Gastrocnemius medialis (tissue), 4 donors: ENCODE measurements around the gene LMNTD1. TPM values are rescaled to one million over a fixed set of nuclear protein-coding genes. Genes with fewer than 3 reads are reported as not detected.

Experiments
- ATAC-seq, 2 donors: fragments of 150-250 bp; one replicate each; pipeline ENCODE4 v1.9.1; 2016
- DNase-seq, 2 donors: peaks; one replicate each; pipeline ENCODE4 v3.0.0-alpha.2; 2019
- H3K27ac ChIP-seq, 4 donors: fragments of 200-600 bp; sonication (generic); 1 replicate in 1 of 4; 2 replicates in 3 of 4; pipeline ENCODE4 v1.5.1; 2016 to 2018; ENCODE audit warnings: mild to moderate bottlenecking in 2 of 4, moderate library complexity in 1 of 4
- H3K27me3 ChIP-seq, 3 donors: fragments of 200-600 bp; sonication (generic) in 2 of 3; 1 replicate in 1 of 3; 2 replicates in 2 of 3; pipeline versions ENCODE4 v1.5.1 to v1.6.0; 2016 to 2019; ENCODE audit warnings: mild to moderate bottlenecking in 1 of 3, moderate library complexity in 1 of 3
- H3K36me3 ChIP-seq, 2 donors: fragments of 200-600 bp; sonication (generic) in 1 of 2; one replicate each; pipeline ENCODE4 v1.5.1; 2017 to 2018
- H3K4me1 ChIP-seq, 2 donors: fragments of 200-600 bp; sonication (generic) in 1 of 2; one replicate each; pipeline ENCODE4 v1.5.1; 2016 to 2017; ENCODE audit warnings: mild to moderate bottlenecking in 2 of 2
- H3K4me3 ChIP-seq, 4 donors: fragments of 200-600 bp; sonication (generic) in 3 of 4; 1 replicate in 1 of 4; 2 replicates in 3 of 4; pipeline ENCODE4 v1.5.1; 2016 to 2019; ENCODE audit warnings: mild to moderate bottlenecking in 2 of 4
- H3K9me3 ChIP-seq, 3 donors: fragments of 200-600 bp; sonication (generic) in 2 of 3; 1 replicate in 1 of 3; 2 replicates in 2 of 3; pipeline ENCODE4 v1.5.1; 2016 to 2019
- POLR2A ChIP-seq, 2 donors: fragments of 450-650 bp; IDR thresholded peaks; one replicate each; pipeline ENCODE4 v1.6.1; 2017; ENCODE audit warnings: antibody characterized with exemption in 2 of 2, mild to moderate bottlenecking in 2 of 2, moderate library complexity in 2 of 2
- in situ Hi-C, 4 donors: fragments of 200-750 bp; cut with MboI; loops; one replicate each; pipeline versions ENCODE4 v1.15.0 to v1.8.0; 2017; ENCODE audit warnings: low sequenced_read_pairs in 4 of 4
- intact Hi-C: fragments of 100-400 bp; cut with DNase I; formaldehyde crosslinking; loops from one replicate; pipeline ENCODE4 v1.15.1; 2023; ENCODE audit warnings: low total_unique reads
- total RNA-seq, 4 donors: library from RNA; depleted of rRNA; stranded (reverse); fragments of >200 nt; gene quantifications; one replicate each; pipeline versions ENCODE4 v1.1.0 to v1.2.3, GENCODE V29; 2016
- TF ChIP-seq, protein P1 (sequence below), 5 experiments: fragments of 450-650 bp in 3 of 5; fragments of 200-600 bp in 2 of 5; sonication (generic) in 2 of 5; IDR thresholded peaks in 4 of 5; conservative IDR thresholded peaks in 1 of 5; 1 replicate in 4 of 5; 2 replicates in 1 of 5; pipeline ENCODE4 v1.5.1; 2016 to 2019; ENCODE audit warnings: antibody characterized with exemption in 5 of 5, mild to moderate bottlenecking in 3 of 5, moderate library complexity in 3 of 5

The LMNTD1 gene
- total RNA-seq, 4 donors from 2014 or later, result not detected

DNA sequence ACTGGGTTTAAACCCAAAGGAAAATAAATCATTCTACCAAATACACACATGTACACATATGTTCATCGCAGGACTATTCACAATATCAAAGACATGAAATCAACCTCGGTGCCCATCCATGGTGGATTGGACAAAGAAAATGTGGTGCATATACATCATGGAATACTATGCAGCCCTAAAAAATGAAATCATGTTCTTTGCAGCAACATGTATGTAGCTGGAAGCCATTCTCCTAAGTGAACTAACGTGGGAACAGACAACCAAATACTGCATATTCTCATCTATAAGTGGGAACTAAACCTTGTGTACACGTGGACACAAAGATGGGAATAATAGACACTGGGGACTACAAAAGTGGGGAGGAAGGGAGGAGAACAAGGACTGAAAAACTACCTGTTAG is 96.6 kb downstream of the LMNTD1 start:
- ATAC-seq (no peak), DNase-seq (no peak)
- TF ChIP-seq, protein P1, sequence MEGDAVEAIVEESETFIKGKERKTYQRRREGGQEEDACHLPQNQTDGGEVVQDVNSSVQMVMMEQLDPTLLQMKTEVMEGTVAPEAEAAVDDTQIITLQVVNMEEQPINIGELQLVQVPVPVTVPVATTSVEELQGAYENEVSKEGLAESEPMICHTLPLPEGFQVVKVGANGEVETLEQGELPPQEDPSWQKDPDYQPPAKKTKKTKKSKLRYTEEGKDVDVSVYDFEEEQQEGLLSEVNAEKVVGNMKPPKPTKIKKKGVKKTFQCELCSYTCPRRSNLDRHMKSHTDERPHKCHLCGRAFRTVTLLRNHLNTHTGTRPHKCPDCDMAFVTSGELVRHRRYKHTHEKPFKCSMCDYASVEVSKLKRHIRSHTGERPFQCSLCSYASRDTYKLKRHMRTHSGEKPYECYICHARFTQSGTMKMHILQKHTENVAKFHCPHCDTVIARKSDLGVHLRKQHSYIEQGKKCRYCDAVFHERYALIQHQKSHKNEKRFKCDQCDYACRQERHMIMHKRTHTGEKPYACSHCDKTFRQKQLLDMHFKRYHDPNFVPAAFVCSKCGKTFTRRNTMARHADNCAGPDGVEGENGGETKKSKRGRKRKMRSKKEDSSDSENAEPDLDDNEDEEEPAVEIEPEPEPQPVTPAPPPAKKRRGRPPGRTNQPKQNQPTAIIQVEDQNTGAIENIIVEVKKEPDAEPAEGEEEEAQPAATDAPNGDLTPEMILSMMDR (IDR thresholded peaks at IDR 0.05 in 4 of 5, conservative IDR thresholded peaks at IDR 0.05 in 1 of 5), result no peak
- TF ChIP-seq POLR2A (IDR thresholded peaks at IDR 0.05), result no peak
- H3K27ac ChIP-seq, result no peak overlapping the region
- no peaks in the 10 kb centered on the region for H3K4me1 ChIP-seq
- intact Hi-C loops, result no loop called here
- in situ Hi-C loops, result no loop called here
- no peaks in the 10 kb centered on the region for H3K9me3 ChIP-seq
- H3K4me3 ChIP-seq, result no peak overlapping the region
- no peaks in the 10 kb centered on the region for H3K27me3 ChIP-seq
- H3K36me3 ChIP-seq, result no peaks in the 10 kb centered on the region

GRCh38 chr12:25455696-25456095 is 97.4 kb downstream of the LMNTD1 start:
- in situ Hi-C loops (no loop called here), intact Hi-C loops (no loop called here)
- DNase-seq, result no peak
- Histone ChIP-seq H3K27ac (no peak overlapping the region), H3K4me1 (no peaks in the 10 kb centered on the region), H3K27me3 (no peaks in the 10 kb centered on the region), H3K9me3 (no peaks in the 10 kb centered on the region), H3K4me3 (no peak overlapping the region), H3K36me3 (no peaks in the 10 kb centered on the region)
- no peak for ATAC-seq
- TF ChIP-seq, protein P1 (IDR thresholded peaks at IDR 0.05 in 4 of 5, conservative IDR thresholded peaks at IDR 0.05 in 1 of 5), result no peak
- no peak for TF ChIP-seq POLR2A (IDR thresholded peaks at IDR 0.05)

GRCh38 chr12:25449007-25449406 is 104.1 kb downstream of the LMNTD1 start:
- H3K9me3 ChIP-seq, result no peaks in the 10 kb centered on the region
- H3K27ac ChIP-seq, result no peak overlapping the region
- in situ Hi-C loops, result loop anchor here in 2 of 4 donors (10.0 to 25.0 kb wide), 3 partner anchors 576 to 1213 kb away; no protein-coding TSS in a partner anchor
- no peak for ATAC-seq
- no peaks in the 10 kb centered on the region for H3K36me3 ChIP-seq
- intact Hi-C loops, result no loop called here
- H3K4me1 ChIP-seq, result no peaks in the 10 kb centered on the region
- TF ChIP-seq, protein P1 (IDR thresholded peaks at IDR 0.05 in 4 of 5, conservative IDR thresholded peaks at IDR 0.05 in 1 of 5), result no peak
- no peak for TF ChIP-seq POLR2A (IDR thresholded peaks at IDR 0.05)
- DNase-seq, result no peak
- no peak overlapping the region for H3K4me3 ChIP-seq
- H3K27me3 ChIP-seq, result no peaks in the 10 kb centered on the region

DNA sequence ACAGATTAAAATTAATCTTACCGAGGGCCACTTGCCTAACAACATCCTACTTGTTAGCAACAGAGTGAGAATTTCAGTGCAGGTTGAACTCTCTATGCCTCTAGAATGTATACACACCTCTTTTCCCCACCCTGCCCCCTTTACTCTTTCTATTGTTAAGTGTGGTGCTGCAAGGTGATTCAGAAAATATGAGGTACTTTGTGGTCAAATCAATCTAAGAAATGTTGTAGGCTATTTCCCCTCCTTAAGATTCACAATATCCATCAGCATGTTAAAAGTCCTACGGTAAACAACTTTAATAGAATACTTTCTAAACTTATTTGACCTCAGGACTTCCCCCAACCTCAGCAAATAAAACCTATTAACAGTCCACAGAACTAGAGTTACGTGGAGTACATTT is 106.0 kb downstream of the LMNTD1 start:
- Histone ChIP-seq H3K4me3 (no peak overlapping the region), H3K4me1 (no peaks in the 10 kb centered on the region), H3K27ac (no peak overlapping the region), H3K9me3 (no peaks in the 10 kb centered on the region), H3K27me3 (no peaks in the 10 kb centered on the region), H3K36me3 (no peaks in the 10 kb centered on the region)
- intact Hi-C loops, result no loop called here
- TF ChIP-seq, protein P1 (IDR thresholded peaks at IDR 0.05 in 4 of 5, conservative IDR thresholded peaks at IDR 0.05 in 1 of 5), result no peak
- no peak for TF ChIP-seq POLR2A (IDR thresholded peaks at IDR 0.05)
- in situ Hi-C loops, result loop anchor here in 2 of 4 donors (10.0 to 25.0 kb wide), 3 partner anchors 578 to 1215 kb away; no protein-coding TSS in a partner anchor
- DNase-seq (no peak), ATAC-seq (no peak)

DNA sequence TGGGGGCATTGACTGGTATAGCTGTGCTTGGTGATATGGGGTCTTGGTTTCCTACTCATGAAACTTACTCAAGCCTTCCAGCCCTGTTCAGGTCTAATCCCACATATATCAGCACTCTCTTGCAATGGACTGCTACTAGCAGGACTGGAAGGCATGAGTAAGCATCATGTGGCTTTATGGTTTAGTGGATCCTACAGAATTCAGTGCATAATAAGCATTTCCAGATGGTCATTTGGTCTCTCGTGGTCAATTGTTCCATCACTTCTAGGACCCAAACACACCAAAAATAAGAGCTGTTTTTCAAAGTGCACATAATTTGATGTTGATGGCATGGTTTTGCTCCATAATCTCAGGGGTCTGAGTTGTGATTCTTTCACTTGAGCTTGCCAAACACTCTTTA is 114.4 kb downstream of the LMNTD1 start:
- H3K4me3 ChIP-seq, result no peak overlapping the region
- no peaks in the 10 kb centered on the region for H3K27me3 ChIP-seq
- H3K9me3 ChIP-seq, result no peaks in the 10 kb centered on the region
- H3K4me1 ChIP-seq, result no peaks in the 10 kb centered on the region
- H3K27ac ChIP-seq, result no peak overlapping the region
- no peak for ATAC-seq
- in situ Hi-C loops (loop anchor here (5.0 to 25.0 kb wide), 4 partner anchors 586 to 1224 kb away; no protein-coding TSS in a partner anchor), intact Hi-C loops (no loop called here)
- no peak for TF ChIP-seq POLR2A (IDR thresholded peaks at IDR 0.05)
- TF ChIP-seq, protein P1 (IDR thresholded peaks at IDR 0.05 in 4 of 5, conservative IDR thresholded peaks at IDR 0.05 in 1 of 5), result no peak
- H3K36me3 ChIP-seq, result no peaks in the 10 kb centered on the region
- DNase-seq, result no peak
